WTC11 (cell line): Measurements from ENCODE around the gene SYDE2. TPM values are rescaled to one million over a fixed set of nuclear protein-coding genes. Genes with fewer than 3 reads are reported as not detected.
"Not testable (repeated sequence)": the region's sequence is repeated elsewhere in the genome, so short reads cannot be mapped to it uniquely, and the experiment has no call there.

Source experiments
- ATAC-seq: fragments of 200-7000 bp; cut with Tn5 transposase; 2 replicates; pipeline ENCODE4 v1.10.0; 2021; ENCODE audit warnings: mild to moderate bottlenecking, moderate library complexity
- CTCF ChIA-PET: fragments of 300-600 bp; sonication (Branson Sonifier 250); formaldehyde crosslinking; loops from one replicate; lab custom pipeline; 2021; ENCODE audit warnings: antibody characterized with exemption; lab: Charles Lee
- POLR2A ChIA-PET: fragments of 350-600 bp; sonication (Branson Sonifier 250); formaldehyde crosslinking; loops from one replicate; lab custom pipeline; 2021; ENCODE audit warnings: antibody characterized with exemption; lab: Charles Lee
- DNase-seq: peaks from one replicate; pipeline ENCODE4 v3.0.0; 2021; ENCODE audit warnings: low spot score
- H3K27ac Mint-ChIP-seq: 2 replicates; pipeline ENCODE4 v1.8.0; 2021; ENCODE audit warnings: mixed read lengths
- H3K27me3 Mint-ChIP-seq: 2 replicates; pipeline ENCODE4 v1.8.0; 2021; ENCODE audit warnings: low read depth, mild to moderate bottlenecking, moderate library complexity, mixed read lengths
- H3K36me3 Mint-ChIP-seq: 2 replicates; pipeline ENCODE4 v1.8.0; 2021; ENCODE audit warnings: mixed read lengths
- H3K4me1 Mint-ChIP-seq: 2 replicates; pipeline ENCODE4 v1.8.0; 2022; ENCODE audit warnings: mixed read lengths
- H3K4me3 Mint-ChIP-seq: 2 replicates; pipeline ENCODE4 v1.8.0; 2021; ENCODE audit warnings: mild to moderate bottlenecking, moderate library complexity, mixed read lengths
- H3K9me3 Mint-ChIP-seq: 2 replicates; pipeline ENCODE4 v1.8.0; 2021; ENCODE audit warnings: mixed read lengths
- ATF1 ChIP-seq: sonication (generic); formaldehyde crosslinking; IDR thresholded peaks from 2 replicates; pipeline ENCODE4 v1.8.1; 2023; ENCODE audit warnings: mild to moderate bottlenecking, moderate library complexity, missing genetic modification reagents
- GTF2I ChIP-seq: fragments of 250-450 bp; sonication (Bioruptor Pico); conservative IDR thresholded peaks from 2 replicates; pipeline ENCODE4 v1.4.0; 2021; ENCODE audit warnings: mild to moderate bottlenecking
- KAT7 ChIP-seq: sonication (generic); formaldehyde crosslinking; IDR thresholded peaks from 2 replicates; pipeline ENCODE4 v1.8.1; 2023; ENCODE audit warnings: missing genetic modification reagents, mild to moderate bottlenecking, borderline replicate concordance
- MYBL2 ChIP-seq: sonication (generic); formaldehyde crosslinking; IDR thresholded peaks from 2 replicates; pipeline ENCODE4 v1.8.1; 2023; ENCODE audit warnings: mild to moderate bottlenecking, moderate library complexity, missing genetic modification reagents
- NFATC4 ChIP-seq: fragments of 250-450 bp; sonication (Bioruptor Pico); IDR thresholded peaks from 2 replicates; pipeline ENCODE4 v1.9.0; 2021; ENCODE audit warnings: mild to moderate bottlenecking
- OVOL2 ChIP-seq: fragments of 250-450 bp; sonication (Bioruptor Pico); IDR thresholded peaks from 2 replicates; pipeline ENCODE4 v1.9.0; 2021; ENCODE audit warnings: mild to moderate bottlenecking, borderline replicate concordance
- SP1 ChIP-seq: sonication (generic); formaldehyde crosslinking; conservative IDR thresholded peaks from 2 replicates; pipeline ENCODE4 v1.8.1; 2022; ENCODE audit warnings: missing genetic modification reagents
- TP53 ChIP-seq: sonication (generic); formaldehyde crosslinking; IDR thresholded peaks from 2 replicates; pipeline ENCODE4 v1.8.1; 2023; ENCODE audit warnings: mild to moderate bottlenecking, missing genetic modification reagents
- ZNF121 ChIP-seq: sonication (generic); formaldehyde crosslinking; IDR thresholded peaks from 2 replicates; pipeline ENCODE4 v1.8.0; 2023; ENCODE audit warnings: missing genetic modification reagents
- ZNF219 ChIP-seq: sonication (generic); formaldehyde crosslinking; IDR thresholded peaks from 2 replicates; pipeline ENCODE4 v1.8.0; 2023; ENCODE audit warnings: missing genetic modification reagents, mild to moderate bottlenecking, borderline replicate concordance
- total RNA-seq: library from RNA; stranded (reverse); gene quantifications from 3 replicates; pipeline ENCODE4 v1.2.3, GENCODE V29; 2021
- TF ChIP-seq, protein P1 (sequence below): sonication (generic); formaldehyde crosslinking; IDR thresholded peaks from 2 replicates; pipeline ENCODE4 v1.8.0; 2022; ENCODE audit warnings: mild to moderate bottlenecking, missing genetic modification reagents
- TF ChIP-seq, protein P2 (sequence below): sonication (generic); formaldehyde crosslinking; conservative IDR thresholded peaks from 2 replicates; pipeline ENCODE4 v1.8.1; 2022; ENCODE audit warnings: mild to moderate bottlenecking, missing genetic modification reagents
- TF ChIP-seq, protein P3 (sequence below): sonication (generic); formaldehyde crosslinking; IDR thresholded peaks from 2 replicates; pipeline ENCODE4 v1.8.1; 2023; ENCODE audit warnings: mild to moderate bottlenecking, missing genetic modification reagents, moderate library complexity
- TF ChIP-seq, protein P4 (sequence below): sonication (generic); formaldehyde crosslinking; IDR thresholded peaks from 2 replicates; pipeline ENCODE4 v1.8.1; 2023; ENCODE audit warnings: mild to moderate bottlenecking, missing genetic modification reagents, borderline replicate concordance
- TF ChIP-seq, protein P5 (sequence below): sonication (generic); formaldehyde crosslinking; IDR thresholded peaks from 2 replicates; pipeline ENCODE4 v1.8.1; 2022; ENCODE audit warnings: mild to moderate bottlenecking, moderate library complexity, missing genetic modification reagents
- TF ChIP-seq, protein P6 (sequence below): sonication (generic); formaldehyde crosslinking; IDR thresholded peaks from 2 replicates; pipeline ENCODE4 v1.8.1; 2022; ENCODE audit warnings: missing genetic modification reagents, borderline replicate concordance
- TF ChIP-seq, protein P7 (sequence below): sonication (generic); formaldehyde crosslinking; IDR thresholded peaks from 2 replicates; pipeline ENCODE4 v1.8.0; 2022; ENCODE audit warnings: mild to moderate bottlenecking, missing genetic modification reagents
- TF ChIP-seq, protein P8 (sequence below): sonication (generic); formaldehyde crosslinking; IDR thresholded peaks from 2 replicates; pipeline ENCODE4 v1.8.0; 2023; ENCODE audit warnings: missing genetic modification reagents
- TF ChIP-seq, protein P9 (sequence below): sonication (generic); formaldehyde crosslinking; IDR thresholded peaks from 2 replicates; pipeline ENCODE4 v1.8.0; 2022; ENCODE audit warnings: mild to moderate bottlenecking, missing genetic modification reagents

SYDE2 gene
- total RNA-seq, 1 experiment from 2014 or later, result 13.8 TPM

DNA sequence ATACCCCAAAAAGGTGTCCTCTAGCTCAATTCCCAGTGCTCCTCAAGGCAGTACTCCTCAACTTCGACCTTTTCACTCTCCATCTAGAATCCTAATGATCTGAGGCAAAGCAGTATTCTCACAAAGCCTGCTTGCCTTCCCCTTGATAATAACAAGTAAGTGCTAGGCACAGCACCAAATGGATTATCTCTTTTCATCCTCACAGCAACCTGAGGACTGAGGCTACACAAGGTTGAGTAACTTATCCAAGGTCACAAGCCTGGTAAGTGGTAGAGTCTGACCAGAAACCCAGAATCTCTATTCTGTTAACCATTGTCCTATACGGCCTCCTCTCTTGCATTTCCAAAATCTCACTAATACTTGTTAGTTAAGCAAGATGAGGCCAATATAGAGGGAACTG, 5.1 kb downstream of the SYDE2 start:
- Mint-ChIP-seq H3K9me3 (no peaks in the 10 kb centered on the region), H3K27ac (peak overlapping the region; percentile 69), H3K4me3 (no peak overlapping the region), H3K36me3 (no peaks in the 10 kb centered on the region), H3K4me1 (peaks cover 33% of the 10 kb centered on the region), H3K27me3 (no peaks in the 10 kb centered on the region)
- DNase-seq (no peak), ATAC-seq (peak; percentile 12; the same call in 1 of the 2 replicates)
- POLR2A ChIA-PET, result no interaction called here
- TF ChIP-seq KAT7 (CRISPR knock-in tag) (no peak), ZNF219 (no peak), OVOL2 (CRISPR knock-in tag) (no peak), ATF1 (CRISPR knock-in tag) (no peak)
- TF ChIP-seq, protein P1, sequence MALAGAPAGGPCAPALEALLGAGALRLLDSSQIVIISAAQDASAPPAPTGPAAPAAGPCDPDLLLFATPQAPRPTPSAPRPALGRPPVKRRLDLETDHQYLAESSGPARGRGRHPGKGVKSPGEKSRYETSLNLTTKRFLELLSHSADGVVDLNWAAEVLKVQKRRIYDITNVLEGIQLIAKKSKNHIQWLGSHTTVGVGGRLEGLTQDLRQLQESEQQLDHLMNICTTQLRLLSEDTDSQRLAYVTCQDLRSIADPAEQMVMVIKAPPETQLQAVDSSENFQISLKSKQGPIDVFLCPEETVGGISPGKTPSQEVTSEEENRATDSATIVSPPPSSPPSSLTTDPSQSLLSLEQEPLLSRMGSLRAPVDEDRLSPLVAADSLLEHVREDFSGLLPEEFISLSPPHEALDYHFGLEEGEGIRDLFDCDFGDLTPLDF, result no peak
- TF ChIP-seq, protein P2, sequence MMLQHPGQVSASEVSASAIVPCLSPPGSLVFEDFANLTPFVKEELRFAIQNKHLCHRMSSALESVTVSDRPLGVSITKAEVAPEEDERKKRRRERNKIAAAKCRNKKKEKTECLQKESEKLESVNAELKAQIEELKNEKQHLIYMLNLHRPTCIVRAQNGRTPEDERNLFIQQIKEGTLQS, result no peak
- TF ChIP-seq, protein P3, sequence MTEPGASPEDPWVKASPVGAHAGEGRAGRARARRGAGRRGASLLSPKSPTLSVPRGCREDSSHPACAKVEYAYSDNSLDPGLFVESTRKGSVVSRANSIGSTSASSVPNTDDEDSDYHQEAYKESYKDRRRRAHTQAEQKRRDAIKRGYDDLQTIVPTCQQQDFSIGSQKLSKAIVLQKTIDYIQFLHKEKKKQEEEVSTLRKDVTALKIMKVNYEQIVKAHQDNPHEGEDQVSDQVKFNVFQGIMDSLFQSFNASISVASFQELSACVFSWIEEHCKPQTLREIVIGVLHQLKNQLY (CRISPR knock-in tag), result no peak
- TF ChIP-seq, protein P4, sequence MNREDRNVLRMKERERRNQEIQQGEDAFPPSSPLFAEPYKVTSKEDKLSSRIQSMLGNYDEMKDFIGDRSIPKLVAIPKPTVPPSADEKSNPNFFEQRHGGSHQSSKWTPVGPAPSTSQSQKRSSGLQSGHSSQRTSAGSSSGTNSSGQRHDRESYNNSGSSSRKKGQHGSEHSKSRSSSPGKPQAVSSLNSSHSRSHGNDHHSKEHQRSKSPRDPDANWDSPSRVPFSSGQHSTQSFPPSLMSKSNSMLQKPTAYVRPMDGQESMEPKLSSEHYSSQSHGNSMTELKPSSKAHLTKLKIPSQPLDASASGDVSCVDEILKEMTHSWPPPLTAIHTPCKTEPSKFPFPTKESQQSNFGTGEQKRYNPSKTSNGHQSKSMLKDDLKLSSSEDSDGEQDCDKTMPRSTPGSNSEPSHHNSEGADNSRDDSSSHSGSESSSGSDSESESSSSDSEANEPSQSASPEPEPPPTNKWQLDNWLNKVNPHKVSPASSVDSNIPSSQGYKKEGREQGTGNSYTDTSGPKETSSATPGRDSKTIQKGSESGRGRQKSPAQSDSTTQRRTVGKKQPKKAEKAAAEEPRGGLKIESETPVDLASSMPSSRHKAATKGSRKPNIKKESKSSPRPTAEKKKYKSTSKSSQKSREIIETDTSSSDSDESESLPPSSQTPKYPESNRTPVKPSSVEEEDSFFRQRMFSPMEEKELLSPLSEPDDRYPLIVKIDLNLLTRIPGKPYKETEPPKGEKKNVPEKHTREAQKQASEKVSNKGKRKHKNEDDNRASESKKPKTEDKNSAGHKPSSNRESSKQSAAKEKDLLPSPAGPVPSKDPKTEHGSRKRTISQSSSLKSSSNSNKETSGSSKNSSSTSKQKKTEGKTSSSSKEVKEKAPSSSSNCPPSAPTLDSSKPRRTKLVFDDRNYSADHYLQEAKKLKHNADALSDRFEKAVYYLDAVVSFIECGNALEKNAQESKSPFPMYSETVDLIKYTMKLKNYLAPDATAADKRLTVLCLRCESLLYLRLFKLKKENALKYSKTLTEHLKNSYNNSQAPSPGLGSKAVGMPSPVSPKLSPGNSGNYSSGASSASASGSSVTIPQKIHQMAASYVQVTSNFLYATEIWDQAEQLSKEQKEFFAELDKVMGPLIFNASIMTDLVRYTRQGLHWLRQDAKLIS (CRISPR knock-in tag), result no peak
- TF ChIP-seq, protein P5, sequence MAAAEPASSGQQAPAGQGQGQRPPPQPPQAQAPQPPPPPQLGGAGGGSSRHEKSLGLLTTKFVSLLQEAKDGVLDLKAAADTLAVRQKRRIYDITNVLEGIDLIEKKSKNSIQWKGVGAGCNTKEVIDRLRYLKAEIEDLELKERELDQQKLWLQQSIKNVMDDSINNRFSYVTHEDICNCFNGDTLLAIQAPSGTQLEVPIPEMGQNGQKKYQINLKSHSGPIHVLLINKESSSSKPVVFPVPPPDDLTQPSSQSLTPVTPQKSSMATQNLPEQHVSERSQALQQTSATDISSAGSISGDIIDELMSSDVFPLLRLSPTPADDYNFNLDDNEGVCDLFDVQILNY (CRISPR knock-in tag), result no peak
- TF ChIP-seq, protein P6, sequence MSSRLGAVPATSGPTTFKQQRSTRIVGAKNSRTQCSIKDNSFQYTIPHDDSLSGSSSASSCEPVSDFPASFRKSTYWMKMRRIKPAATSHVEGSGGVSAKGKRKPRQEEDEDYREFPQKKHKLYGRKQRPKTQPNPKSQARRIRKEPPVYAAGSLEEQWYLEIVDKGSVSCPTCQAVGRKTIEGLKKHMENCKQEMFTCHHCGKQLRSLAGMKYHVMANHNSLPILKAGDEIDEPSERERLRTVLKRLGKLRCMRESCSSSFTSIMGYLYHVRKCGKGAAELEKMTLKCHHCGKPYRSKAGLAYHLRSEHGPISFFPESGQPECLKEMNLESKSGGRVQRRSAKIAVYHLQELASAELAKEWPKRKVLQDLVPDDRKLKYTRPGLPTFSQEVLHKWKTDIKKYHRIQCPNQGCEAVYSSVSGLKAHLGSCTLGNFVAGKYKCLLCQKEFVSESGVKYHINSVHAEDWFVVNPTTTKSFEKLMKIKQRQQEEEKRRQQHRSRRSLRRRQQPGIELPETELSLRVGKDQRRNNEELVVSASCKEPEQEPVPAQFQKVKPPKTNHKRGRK (CRISPR knock-in tag), result no peak
- TF ChIP-seq, all 79 proteins: peak for 0
- CTCF ChIA-PET, result no interaction called here

DNA sequence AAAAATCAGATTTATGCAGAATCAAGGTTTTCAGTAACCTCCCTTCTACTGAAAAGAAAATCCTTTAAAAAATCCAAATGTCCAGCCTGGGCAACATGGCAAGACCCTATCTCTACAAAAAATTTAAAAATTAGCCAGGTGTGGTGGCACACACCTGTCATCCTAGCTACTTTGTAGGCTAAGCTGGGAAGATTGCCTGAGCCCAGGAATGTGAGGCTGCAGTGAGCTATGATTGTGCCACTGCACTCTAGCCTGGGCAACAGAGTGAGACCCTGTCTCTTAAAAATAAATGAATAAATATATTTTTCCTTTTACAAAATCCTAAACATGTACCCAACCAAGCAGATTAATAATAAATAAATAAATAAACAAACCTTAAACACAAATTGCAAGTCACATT, 8.7 kb downstream of the SYDE2 start:
- H3K27me3 Mint-ChIP-seq, H3K4me3 Mint-ChIP-seq, DNase-seq, H3K9me3 Mint-ChIP-seq, H3K27ac Mint-ChIP-seq, ATAC-seq: not testable (repeated sequence)
- Mint-ChIP-seq H3K4me1 (peaks cover 14% of the 10 kb centered on the region), H3K36me3 (peaks cover 19% of the 10 kb centered on the region)
- POLR2A ChIA-PET, result interaction anchor here (0.5 to 1.3 kb wide), 2 partner anchors 8 to 37 kb away, joined by 3 to 4 read pairs; partner anchors contain the start of gene SYDE2
- TF ChIP-seq ZNF121 (CRISPR knock-in tag), result peak; percentile 77
- CTCF ChIA-PET, result interaction anchor here (0.7 kb wide), 1 partner anchor 247 kb away, joined by 3 read pairs; no protein-coding TSS in a partner anchor

DNA sequence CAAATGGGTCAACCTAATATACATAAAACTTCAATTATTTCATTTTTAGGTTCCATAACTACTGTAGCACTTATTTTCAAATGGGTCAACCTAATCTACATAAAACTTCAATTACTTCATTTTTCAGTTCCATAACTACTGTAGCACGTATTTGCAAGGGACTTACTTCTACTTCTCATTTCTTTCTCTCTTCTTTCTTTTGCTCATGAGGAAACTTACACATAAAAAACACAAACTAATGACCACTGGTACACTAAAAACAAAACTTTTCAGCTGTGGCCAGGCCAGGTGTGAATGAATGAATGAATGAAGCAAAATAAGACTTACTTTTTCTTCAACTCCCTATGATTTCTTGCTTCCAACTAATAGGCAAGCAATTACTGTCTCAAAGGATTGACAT, 11.7 kb downstream of the SYDE2 start:
- Mint-ChIP-seq H3K27ac (no peak overlapping the region), H3K36me3 (peaks cover 22% of the 10 kb centered on the region), H3K27me3 (no peaks in the 10 kb centered on the region), H3K9me3 (peaks cover 6% of the 10 kb centered on the region; the same call in 1 of the 2 replicates), H3K4me3 (no peak overlapping the region), H3K4me1 (no peaks in the 10 kb centered on the region)
- ChIA-PET CTCF (no interaction called here), POLR2A (no interaction called here)
- DNase-seq (no peak), ATAC-seq (no peak)
- no peak for TF ChIP-seq TP53 (CRISPR knock-in tag)
- TF ChIP-seq ATF1 (CRISPR knock-in tag), result no peak
- TF ChIP-seq GTF2I, result no peak
- TF ChIP-seq, protein P7, sequence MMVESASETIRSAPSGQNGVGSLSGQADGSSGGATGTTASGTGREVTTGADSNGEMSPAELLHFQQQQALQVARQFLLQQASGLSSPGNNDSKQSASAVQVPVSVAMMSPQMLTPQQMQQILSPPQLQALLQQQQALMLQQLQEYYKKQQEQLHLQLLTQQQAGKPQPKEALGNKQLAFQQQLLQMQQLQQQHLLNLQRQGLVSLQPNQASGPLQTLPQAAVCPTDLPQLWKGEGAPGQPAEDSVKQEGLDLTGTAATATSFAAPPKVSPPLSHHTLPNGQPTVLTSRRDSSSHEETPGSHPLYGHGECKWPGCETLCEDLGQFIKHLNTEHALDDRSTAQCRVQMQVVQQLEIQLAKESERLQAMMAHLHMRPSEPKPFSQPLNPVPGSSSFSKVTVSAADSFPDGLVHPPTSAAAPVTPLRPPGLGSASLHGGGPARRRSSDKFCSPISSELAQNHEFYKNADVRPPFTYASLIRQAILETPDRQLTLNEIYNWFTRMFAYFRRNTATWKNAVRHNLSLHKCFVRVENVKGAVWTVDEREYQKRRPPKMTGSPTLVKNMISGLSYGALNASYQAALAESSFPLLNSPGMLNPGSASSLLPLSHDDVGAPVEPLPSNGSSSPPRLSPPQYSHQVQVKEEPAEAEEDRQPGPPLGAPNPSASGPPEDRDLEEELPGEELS (CRISPR knock-in tag), result no peak
- TF ChIP-seq, protein P8, sequence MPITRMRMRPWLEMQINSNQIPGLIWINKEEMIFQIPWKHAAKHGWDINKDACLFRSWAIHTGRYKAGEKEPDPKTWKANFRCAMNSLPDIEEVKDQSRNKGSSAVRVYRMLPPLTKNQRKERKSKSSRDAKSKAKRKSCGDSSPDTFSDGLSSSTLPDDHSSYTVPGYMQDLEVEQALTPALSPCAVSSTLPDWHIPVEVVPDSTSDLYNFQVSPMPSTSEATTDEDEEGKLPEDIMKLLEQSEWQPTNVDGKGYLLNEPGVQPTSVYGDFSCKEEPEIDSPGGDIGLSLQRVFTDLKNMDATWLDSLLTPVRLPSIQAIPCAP (CRISPR knock-in tag), result no peak
- TF ChIP-seq SP1 (CRISPR knock-in tag), result no peak
- TF ChIP-seq, protein P9, sequence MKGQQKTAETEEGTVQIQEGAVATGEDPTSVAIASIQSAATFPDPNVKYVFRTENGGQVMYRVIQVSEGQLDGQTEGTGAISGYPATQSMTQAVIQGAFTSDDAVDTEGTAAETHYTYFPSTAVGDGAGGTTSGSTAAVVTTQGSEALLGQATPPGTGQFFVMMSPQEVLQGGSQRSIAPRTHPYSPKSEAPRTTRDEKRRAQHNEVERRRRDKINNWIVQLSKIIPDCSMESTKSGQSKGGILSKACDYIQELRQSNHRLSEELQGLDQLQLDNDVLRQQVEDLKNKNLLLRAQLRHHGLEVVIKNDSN (CRISPR knock-in tag), result no peak
- no peak for TF ChIP-seq NFATC4 (CRISPR knock-in tag)
- no peak for TF ChIP-seq MYBL2
